GM18498 (cell line): ENCODE results near the gene KCNMB2.

Source experiments
- ATAC-seq: cut with Tn5 transposase; IDR thresholded peaks from one replicate; pipeline ENCODE4 v1.9.1; 2021; ENCODE audit warnings: mild to moderate bottlenecking, moderate library complexity; ENCODE audit not compliant: unreplicated experiment

KCNMB2 gene

DNA sequence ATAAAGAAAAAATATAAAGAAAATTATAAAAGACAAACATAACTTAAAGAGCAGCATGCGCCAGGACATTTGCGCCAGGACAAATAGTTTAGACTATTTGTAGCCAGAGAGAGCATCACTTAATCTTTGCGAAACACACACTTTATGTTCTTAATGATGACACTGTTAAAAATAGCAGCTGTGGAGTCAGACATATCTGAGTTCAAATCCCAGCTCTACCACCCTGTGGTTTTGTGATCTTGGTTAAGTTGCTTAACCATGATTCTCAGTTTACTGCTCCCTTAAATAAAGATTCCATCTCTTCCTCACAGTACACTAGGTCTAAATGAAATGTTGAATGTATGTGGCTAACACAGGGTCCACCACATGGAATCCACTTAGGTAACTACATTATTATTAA, 31.4 kb downstream of the KCNMB2 start:
- ATAC-seq: no peak

DNA sequence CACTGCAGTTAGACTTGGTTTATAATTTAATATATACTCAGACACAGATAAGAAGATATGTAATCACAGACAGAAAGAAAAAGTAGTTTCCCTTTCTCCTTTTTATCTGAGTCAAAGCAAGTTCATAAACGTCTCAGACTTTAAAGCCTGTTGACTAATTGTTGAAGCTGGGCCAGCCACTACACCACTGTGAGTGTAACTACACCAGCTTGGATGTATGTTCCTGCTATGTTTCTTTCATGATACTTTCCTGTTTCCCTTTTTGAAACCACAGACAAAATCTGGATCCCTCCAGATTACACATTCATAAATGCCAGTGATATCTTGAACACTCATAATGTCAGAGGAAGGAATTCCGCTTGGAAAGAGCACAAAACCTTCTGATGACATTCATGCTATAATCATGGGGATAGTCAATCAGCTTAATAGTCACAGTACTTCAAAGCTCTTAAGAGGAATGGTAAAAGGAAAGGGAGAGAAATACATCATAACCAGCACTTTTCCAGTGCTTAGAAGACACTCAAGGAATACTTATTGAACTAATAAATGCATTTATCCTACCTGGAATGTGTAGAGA, 32.0 kb downstream of the KCNMB2 start:
- no peak for ATAC-seq

DNA sequence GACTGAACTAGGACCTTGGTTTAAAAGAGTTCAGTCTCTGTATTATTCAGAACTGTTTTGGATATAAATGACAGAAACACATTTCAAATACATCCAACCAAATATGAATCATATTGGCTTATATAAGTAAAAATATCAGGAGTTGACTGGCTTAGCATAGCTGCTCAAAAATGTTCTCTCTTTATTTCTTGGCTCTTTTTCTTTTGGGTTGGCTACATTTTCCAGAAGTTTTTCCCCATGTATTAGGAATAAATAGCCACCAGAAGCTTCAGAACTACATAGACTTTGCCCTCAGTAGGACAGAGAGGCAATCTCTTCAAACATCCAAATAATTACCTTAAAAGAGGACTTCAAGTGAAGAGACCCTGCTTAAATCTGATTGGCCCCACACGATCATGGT, 32.7 kb downstream of the KCNMB2 start:
- no peak for ATAC-seq

DNA sequence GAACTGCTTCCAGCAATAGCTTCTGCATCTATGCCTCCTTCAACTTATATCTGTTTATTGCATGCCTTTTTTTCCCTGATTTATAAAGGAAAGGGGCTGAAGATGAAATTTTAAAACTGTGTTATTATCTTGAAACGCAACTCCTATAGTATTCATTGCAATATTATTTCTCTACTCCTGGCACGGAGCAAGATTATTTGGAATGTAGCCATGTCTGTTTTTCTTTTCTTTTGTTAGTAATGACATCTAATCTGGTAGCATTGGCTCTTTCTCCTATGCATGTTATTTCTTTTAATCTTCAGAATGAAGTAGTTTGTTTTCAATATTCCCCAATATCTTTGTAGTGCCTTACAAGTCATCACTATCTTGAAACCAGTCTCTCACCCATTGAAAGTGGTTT, 33.6 kb downstream of the KCNMB2 start:
- ATAC-seq: no peak

DNA sequence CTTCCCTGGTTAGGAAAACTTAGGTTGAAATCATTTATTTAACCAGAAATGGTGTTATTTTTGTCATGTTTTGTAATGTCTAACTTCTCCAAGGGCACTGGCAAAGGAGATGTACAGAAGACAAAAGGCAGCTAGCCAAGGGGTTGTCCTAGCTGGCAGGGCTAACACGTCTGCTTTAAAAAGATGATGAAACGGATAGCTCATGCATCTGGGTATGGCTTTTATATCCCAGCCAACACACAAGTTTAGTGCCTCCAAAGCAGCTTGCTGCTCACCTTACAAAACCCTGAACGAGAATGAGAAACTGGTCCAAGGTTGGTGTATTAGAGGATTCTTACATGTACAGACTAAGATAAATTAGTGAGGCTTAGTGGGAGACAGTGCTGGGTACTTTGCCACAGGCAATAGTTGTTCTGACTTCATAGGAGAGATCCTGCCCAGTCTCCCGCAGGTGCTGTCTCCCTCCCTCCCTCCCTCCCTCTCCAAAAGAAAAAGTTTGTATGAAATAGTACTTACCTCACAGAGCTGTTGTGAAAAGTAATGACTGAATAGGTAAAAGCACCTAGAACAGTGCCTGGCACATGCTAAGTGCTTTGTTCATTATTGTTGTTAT, 47.8 kb downstream of the KCNMB2 start:
- no peak for ATAC-seq

DNA sequence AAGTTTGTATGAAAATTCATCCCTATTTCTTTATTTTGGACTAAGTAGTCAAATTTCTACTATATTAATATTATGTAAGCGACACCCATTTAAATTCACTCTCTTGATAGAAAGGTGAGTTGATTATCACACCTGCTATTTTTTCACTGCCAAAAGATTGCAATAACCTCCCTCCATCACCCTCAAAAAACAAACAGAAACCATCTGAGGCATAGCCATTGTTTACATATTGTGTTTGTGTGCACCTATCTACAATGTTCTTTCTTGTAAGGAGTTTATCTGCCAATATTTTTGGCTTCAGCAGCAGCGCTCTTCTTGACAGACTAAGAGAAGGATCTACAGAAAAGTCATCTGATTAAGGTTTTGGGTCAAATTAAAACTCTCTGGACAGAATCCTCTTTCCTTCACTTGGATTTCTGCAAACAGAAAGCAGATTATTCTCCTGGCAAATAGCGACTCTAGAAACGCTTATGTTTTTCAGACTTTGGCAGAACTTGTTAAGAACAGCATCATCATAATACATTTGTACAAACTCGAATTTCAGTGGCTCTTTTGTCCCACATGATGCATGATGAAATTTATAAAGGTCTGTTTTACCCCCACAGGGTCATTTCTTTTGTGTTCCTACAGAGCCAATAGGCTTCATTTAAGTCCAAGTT, 48.6 kb downstream of the KCNMB2 start:
- ATAC-seq: no peak

DNA sequence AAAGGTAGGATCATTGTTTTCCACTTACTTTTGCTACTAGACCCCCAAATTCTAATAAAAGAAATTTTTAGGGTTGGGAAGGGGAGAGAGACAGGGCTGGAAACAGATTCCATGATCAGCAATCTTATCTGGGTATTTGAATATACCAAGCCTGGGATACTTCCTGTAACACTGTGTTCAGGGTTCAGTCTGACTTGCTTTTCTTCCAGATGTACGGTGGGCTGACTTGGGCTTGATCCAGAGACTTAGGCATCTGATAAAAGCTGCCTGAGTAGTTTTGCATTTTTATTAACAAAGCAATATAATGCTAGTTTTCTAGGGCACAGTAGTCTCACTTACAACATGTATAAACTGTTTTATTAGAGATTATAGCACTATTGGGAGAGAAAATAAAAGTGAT, 49.2 kb downstream of the KCNMB2 start:
- ATAC-seq: no peak

DNA sequence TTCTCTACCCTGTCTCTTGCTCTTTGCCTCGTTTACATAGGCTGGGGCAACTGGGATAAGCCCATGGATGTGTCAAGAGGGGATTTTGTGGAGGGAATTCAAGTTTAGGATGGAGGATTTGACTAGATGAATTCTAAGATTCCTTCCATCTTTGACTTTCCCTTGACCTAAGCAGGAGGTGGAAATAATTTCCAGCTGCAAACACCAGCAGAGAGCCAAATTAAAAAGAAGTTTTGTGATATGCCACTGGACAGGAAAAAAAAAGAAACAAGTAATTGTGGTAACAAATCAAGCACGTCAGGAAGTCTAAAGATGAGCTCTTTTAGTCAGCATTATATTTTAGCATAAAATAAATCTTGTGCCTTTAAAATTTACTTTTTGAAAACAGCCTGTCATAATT, 49.8 kb downstream of the KCNMB2 start:
- no peak for ATAC-seq

DNA sequence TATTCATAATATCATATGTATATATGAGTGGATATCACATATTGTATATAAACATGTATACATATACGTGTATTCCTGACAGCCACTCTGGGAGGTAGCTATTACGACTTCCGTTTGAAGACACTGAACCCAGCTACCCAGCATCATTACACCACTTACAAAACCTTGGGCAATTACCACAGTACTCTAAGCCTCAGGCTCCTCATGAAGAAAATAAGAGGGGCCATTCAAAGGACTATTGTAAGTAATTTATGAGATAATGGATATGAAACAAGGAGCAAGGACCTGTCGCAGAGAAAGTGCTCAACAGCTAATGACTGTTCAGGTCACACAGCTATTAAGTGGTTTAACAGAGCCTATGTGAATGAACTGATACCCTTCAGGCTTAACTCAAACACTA, 52.4 kb downstream of the KCNMB2 start:
- no peak for ATAC-seq

DNA sequence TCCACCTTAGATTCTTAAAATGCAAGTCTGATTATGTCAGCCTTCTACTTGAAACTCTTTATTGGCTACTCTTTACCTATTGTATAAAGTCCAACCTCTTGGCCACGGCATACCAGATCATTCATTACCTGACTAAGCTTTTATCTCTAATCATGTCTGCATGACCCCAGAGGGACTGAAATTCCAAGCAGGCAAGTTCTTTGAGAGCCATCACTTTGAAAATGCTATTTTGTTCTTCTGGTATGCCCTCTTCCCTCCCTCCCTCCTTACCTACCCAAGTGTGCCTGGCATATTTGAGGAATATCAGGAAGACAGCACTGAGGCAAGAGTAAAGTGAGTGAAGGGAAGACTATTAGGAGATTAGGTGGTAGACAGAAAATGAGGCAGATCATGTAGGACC, 57.5 kb downstream of the KCNMB2 start:
- no peak for ATAC-seq

DNA sequence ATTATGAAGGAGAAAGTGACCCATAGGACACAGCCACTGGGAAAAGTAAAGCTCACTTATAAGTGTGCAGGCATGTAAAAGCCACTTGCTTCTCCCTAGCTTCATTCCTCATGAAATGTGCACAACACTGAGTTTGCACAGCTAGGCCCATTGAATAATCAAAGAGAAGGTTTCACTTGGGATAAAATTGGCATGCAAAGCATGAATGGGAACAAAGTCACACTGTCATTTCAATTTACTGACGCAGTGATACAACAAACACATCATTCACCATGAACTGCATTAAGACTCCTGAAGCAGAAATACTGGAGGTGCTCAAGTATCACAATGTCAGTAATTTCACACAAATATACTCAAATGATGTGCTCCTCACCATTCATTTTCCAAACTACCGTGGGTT, 61.1 kb downstream of the KCNMB2 start:
- no peak for ATAC-seq

DNA sequence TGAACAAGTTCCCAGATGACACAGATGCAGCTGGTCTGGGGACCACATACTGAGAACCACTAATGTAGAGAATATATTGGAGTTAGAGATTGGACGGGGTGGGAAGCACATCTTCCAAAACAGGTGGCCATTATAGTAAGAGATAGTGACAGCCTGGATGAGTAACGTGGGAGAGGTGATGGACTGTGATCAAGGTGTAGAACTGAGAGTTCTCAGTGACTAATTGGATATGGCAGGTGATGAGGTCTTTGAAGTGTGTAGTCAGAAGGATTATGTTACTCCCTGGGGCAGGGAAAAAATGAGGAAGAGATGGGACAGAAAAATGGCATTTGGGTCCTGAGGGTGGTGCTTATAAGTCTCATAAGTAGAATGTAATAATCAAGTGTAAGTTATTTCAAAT, 66.6 kb downstream of the KCNMB2 start:
- ATAC-seq: no peak

DNA sequence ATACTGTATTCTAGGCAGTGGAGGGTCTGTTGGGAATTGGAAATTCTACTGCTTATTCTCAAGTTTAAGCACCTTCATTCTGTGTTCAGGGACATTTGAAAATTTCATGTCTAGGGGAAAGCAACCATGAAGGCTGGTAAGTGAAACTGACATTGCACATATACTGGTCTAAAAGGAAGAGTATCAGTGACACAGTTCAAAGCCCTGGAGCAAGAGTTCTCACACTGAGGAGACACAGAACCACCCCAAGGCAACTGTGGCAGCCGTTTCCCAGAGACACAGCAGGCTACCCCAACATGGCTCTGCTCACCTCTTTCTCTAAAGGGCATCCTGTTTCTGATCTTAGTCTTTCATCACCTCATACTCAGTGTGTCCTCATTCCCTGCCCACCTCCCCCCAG, 67.5 kb downstream of the KCNMB2 start:
- no peak for ATAC-seq

DNA sequence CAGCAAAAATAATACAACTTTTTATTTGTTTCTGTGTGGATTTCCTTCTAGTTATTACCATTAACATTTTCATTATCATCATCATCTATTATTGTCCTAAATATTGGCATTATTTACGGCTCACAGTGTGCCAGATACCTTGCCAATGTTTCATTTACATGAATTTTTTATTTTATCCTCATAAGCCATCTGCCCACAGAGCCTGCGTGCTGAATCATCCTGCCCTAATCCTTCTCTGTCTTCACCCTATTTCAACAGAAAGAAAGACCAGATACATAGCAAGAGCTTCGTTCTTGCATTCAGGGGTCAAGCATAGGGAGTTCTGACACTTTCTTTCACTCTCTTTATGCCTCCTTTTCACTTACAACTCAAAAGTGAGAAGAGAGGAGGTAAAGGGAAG, 82.0 kb downstream of the KCNMB2 start:
- ATAC-seq: no peak

DNA sequence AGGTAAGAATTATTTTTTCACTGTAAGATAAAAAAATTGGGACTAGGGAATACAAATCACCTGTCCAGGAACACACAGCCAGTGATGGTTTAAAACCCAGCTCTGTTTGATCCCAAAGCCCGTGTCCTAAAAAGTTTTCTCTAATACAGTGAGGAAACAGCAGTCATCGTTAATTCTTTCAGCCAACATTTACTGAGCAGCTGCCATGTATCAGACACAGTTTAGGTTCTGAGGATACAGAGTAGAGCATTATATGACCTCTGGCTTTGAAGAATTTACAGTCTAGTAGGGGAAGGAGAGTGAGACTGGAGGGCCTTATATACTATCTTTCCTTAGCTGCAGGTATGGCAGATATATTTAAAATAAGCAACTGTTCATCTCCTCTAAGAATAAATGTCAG, 82.7 kb downstream of the KCNMB2 start:
- no peak for ATAC-seq

DNA sequence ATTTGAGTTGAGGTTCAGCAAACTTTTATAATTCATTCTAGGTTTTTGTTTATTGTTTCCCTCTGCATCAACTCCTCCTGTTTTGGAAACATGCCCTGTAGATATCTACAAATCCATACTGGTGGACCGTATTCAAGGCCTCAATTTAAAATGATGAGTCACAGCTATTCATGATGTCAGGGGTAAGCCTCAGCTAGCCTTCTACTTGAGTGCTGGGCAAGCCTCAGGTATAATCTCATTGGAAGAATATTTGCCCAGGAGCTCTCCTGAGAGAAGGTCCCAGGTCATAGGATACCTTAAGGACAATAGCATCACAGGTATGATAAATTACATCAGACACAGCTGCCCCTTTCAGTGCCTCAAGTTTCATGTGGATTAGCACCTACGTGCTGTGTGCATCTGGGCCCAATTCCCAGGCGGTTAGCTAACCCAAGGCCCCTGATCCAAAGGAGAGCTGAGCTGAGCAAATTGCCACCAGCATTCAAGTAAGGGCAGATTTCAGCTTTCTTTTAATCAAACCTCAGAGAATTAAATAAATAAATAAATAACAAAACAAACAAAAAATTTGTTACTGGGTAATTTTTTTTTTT, 87.5 kb downstream of the KCNMB2 start:
- no peak for ATAC-seq

DNA sequence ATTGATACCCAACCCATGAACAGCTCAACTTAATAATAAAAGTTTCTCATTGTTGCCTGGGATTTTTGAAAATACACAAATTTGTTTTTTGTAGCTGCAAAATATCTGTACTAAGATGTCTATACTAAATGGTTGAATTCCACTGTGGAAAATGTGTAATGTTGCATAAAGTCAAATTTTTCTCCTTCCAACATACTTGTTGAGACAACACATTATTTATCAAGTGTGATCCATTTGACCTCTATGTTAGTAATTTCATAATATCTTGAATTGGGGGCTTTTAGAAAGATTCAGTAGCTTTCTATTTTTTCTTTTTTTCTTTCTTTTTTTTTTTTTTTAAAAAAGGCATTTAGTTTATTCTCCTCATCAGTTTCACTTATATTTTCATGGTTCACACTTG, 88.0 kb downstream of the KCNMB2 start:
- no peak for ATAC-seq

DNA sequence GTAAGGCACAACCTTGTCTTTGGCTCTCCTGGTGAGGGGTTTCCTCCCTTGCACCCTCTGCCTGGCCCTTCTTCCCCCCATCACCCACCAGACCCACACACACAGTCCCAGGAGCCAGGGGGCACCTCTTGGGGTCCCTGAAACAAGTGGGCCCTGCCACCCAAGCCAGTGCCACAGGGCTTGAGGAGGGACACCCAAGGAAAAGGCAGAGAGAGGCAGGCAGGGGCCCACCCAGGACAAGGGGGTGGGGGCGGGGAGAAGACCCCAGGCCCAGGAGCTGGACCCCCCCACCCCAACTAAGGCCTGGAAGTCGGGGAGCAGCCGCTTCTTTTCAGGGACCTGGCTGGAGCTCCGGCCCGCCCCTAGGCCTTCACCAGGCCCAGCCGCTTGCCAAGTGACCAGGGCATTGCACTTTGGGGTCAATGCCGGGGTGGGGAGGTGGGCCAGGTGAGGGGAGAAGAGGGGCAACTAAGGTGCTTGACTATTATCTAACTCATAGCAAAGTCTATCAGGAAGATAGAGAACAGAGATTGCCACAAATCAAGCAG, 88.9 kb downstream of the KCNMB2 start:
- ATAC-seq: no peak

DNA sequence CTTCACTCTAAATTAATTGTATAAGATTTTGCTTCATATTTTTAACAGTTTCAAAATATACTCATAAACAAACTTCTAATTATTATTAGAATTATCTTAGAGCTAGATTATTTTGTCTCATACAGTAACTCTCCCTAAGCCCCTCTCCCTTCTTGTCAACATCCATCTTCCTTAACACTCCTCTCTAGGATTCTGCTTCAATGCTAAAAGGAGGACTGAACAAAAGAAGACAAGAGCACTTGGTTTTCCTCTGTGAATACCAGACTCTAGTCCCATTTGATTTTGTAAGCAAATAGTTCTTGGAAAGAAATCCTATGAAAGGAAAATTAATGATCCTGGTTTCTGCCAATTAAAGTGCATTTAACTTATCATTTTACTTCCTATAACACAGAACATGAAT, 91.8 kb downstream of the KCNMB2 start:
- ATAC-seq: no peak

DNA sequence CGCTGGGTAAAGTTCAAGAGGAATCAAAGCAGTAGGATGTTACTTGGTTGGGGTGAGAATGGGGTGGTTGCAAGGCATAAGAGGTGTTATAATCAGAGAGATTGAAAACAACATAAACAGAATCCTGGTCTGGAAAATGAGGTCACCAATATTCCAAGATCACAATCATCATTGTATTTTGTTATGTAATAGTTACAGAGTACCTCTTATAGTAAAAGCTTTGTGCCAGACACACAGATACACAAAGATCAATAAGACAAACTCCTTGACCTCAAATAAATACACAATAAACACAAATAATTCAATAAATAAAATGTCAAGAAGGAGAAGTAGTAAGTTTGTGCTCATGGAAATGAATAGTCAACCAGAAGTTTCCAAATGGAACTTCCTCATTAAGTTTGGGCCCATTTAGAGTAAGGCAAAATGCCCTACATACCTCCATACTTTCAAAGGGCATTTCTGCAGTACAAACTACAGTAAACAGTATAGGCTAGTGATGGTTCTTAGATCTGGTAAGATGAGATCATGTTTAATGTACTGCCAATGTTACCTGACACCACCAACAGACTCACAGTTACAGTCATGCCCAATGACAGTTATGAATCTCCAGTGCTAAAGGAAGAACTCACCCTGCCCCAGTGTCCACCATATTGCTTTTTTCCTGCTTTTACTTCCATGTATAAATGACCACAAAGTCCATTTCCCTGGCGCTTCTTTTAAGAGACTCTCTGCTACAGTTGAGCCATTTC, 93.4 kb downstream of the KCNMB2 start:
- no peak for ATAC-seq

DNA sequence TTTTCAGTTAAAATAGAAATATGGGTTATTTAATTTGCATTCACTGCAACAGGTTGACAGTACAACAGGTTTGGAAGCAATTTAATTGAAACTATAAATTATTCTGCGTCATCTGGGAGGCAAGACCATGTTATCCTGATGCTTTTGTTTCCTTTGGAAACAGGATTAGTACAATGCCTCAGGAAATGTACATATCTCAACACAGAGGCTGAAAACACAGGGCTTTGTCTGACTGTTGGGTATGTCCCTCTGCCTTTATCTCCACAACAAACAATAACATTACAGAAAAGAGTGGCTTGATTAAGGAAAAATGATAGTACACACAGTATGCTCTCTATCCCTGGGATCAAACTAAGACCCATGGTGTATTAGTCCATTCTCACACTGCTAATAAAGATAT, 95.7 kb downstream of the KCNMB2 start:
- no peak for ATAC-seq
